DMS79 (cell line): ENCODE measurements around the gene TMC8.
"Not testable (repeated sequence)": the region's sequence is repeated elsewhere in the genome, so short reads cannot be mapped to it uniquely, and the experiment has no call there.

Experiments used
- DNase-seq: peaks from one replicate; lab custom pipeline; 2025; lab: John Stamatoyannopoulos, UW

TMC8 gene

GRCh38 chr17:78130437-78131101 lies at the start of gene TMC8:
Gene TMC8, plus strand, starts transcription at chr17:78130771. Its CDS starts 818 bp downstream, at chr17:78131589.
- DNase-seq, result no peak

DNA sequence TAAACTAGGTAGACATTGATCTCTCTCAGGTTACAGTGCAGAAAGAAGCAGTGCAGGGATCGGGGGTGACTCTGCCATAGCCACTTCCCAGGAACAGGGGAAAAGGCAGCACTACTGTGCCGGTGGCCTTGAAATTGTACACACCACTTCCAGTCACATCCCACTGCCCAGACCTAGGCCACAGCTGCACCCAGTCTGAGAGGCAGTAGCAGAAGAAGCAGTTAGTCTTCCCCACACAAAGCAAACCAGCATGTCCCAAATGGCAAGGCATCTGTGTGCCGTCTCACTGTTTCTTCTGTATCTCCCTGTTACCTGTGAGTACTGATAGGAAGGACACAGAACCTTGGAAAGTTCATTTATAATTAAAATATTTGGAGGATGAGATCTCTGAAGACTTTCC lies 49.0 kb upstream of the TMC8 start:
- no peak for DNase-seq

- not testable (repeated sequence) for DNase-seq
These were observed 48.2 kb upstream of the TMC8 start for GRCh38 chr17:78082355-78082872.

GRCh38 chr17:78082988-78083387 lies 47.6 kb upstream of the TMC8 start:
- DNase-seq, result peak; percentile 39

- no peak for DNase-seq
These were observed 43.8 kb upstream of the TMC8 start for GRCh38 chr17:78086740-78087139.

- DNase-seq, result no peak
These were observed 42.0 kb upstream of the TMC8 start for GRCh38 chr17:78088529-78088928.

- no peak for DNase-seq
These were observed 40.8 kb upstream of the TMC8 start for GRCh38 chr17:78089576-78090281.

GRCh38 chr17:78092794-78093324 lies 37.7 kb upstream of the TMC8 start:
- no peak for DNase-seq

GRCh38 chr17:78095035-78095434 lies 35.5 kb upstream of the TMC8 start:
- no peak for DNase-seq

GRCh38 chr17:78096093-78096492 lies 34.5 kb upstream of the TMC8 start:
- no peak for DNase-seq

- DNase-seq, result no peak
These were observed 29.5 kb upstream of the TMC8 start for GRCh38 chr17:78101112-78101511.

DNA sequence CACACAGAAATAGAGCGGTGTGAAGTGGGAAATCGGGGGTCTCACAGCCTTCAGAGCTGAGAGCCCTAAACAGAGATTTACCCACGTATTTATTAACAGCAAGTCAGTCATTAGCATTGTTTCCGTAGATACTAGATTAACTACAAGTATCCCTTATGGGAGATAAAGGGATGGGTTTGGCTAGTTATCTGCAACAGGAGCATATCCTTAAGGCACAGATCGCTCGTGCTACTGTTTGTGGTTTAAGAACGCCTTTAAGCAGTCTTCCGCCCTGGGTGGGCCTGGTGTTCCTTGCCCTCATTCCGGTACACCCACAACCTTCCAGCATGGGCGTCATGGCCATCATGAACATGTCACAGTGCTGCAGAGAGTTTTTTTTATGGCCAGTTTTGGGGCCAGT lies 29.0 kb upstream of the TMC8 start:
- DNase-seq, result no peak

GRCh38 chr17:78103311-78103710 lies 27.3 kb upstream of the TMC8 start:
- no peak for DNase-seq

- DNase-seq, result no peak
These were observed 26.0 kb upstream of the TMC8 start for GRCh38 chr17:78104540-78104941.

GRCh38 chr17:78105101-78105500 lies 25.5 kb upstream of the TMC8 start:
- no peak for DNase-seq

DNA sequence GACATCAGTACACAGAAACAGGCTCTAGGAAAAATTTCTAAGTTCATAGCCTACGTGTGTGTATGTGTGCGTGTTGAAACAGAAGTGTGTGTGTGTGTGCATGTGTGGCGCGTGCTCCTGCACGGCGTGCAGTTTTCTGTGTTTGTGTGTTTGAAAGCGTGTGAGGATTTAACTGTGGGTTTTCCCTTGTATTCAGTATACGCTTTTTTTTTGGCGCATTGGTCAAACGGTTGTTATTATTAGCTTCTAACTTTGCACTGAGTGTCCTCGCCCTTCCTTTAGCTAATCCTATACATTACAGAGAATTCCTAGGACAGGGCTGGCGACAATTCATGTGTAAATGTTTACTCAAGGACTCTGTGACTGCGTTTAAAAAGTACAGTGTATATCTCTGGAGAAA lies 25.0 kb upstream of the TMC8 start:
- DNase-seq, result no peak

- no peak for DNase-seq
These were observed 24.4 kb upstream of the TMC8 start for GRCh38 chr17:78106211-78106610.

GRCh38 chr17:78107457-78107856 lies 23.1 kb upstream of the TMC8 start:
- no peak for DNase-seq

DNA sequence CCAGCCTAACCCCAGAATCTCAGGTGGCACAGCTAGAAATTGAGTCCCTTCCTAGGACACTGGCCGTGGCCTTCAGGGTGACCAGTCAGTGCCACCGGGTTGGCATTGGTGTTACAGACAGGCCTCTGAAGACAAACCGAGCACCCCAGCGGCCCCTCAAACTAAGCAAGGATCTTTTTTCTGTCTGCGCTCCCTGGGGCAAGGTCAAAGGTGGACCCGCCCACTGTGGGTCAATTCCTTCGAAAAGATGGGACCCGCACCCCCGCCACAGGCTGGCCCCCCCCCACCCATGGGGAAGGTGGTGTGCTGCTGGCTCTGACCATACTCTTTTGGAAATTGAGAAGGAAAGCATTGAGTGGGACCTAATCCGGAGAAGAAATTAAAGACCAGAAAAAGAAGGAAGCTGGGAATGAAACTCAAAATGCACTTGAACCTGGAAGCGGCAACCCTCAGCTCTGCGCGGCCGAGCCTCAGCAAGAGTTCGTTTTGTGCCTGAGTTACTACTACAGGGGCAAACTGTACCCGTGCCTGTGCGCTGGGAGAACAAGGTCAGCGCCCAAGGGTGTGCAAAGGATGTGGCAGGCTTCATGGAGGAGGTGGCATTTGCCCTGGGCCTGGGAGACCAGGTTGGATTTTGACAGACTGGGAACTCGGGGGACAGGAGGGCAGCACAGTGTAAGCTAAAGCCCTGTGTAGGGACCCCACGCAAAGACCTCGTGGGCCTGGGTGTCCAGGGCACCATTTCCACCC lies 22.4 kb upstream of the TMC8 start:
- DNase-seq, result no peak

DNA sequence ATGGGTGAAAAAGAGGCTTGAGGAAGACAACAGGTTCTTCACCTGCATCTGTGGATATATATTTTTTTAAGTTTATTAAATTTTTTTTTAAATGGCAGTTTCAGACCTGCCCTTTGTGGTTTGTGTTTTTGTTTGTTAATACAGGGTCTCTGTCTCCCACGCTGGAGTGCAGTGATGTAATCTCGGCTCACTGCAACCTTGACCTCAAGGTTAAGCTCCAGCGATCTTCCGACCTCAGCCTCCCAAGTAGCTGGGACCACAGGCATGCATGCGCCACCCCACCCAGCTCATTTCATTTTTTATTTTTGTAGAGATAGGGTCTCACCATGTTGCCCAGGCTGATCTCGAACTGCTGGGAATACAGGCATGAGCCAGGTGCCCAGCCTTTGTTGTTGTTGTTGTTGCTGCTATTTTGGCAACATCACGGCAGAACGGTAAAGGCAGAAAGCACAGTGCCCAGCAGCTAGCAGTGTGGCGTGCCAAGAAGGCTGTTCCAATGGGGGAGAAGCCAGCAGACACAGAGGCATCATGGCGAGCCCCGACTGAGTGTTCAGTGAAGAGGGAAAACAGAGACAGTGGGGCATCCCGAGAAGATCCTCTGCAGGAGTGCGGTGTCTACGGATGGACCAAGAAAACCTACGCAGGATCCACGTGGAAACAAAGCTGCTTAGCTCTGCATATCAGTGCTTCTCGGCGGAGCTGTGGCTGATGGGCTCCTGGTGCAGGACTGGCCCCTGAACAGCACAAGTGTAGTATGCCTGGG lies 21.7 kb upstream of the TMC8 start:
- DNase-seq, result no peak

DNA sequence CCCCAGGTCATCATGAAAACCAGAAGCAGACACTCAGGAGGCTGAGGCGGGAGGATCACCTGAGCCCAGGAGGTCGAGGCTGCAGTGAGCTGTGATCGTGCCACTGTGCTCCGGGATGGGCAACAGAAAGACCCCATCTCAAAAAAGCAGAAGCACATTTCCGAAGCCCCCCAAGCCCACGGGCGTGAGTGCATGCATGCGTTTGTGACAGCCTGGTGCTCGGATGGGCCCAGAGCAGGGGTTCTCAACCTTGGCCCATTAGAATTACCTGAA lies 21.1 kb upstream of the TMC8 start:
- DNase-seq, result no peak

GRCh38 chr17:78110363-78111015 lies 20.1 kb upstream of the TMC8 start:
- no peak for DNase-seq
